ENCODE results near the gene TMEFF2. TPM values are rescaled to one million over a fixed set of nuclear protein-coding genes. Genes with fewer than 3 reads are reported as not detected.

TMEFF2 gene
- total and polyA plus RNA-seq, 2 of the 4 experiments (the other 2 are of a cell fraction) = 1.3 to 3.0 TPM

DNA sequence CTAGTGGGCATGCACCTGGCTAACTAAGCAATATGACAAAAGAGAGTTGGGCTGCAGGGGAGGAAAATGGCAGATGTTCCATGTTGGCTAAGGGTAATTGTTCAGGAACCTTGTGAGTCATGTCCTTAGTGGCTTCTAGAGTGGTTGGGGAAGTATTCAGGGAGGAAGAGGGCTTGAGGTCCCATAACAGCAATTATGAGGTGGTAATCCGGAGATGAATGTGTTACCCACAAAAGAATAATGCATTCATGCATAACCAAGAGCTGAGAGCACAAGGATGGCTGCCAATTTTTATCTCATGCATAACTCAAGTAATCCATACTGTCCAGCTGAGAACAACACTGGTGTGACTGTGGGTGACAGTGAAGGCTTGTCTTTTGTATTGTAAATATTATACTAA is 42.9 kb downstream of the TMEFF2 start:
- Histone ChIP-seq H4K8ac (ENCODE audit: low read depth in 2 of 2, low read length in 2 of 2) (no peak overlapping the region), H3K4ac (ENCODE audit: low read depth, low read length) (no peak overlapping the region), H2BK20ac (ENCODE audit: low read depth, low read length) (no peak overlapping the region), H2BK120ac (ENCODE audit: low read depth, low read length) (no peak overlapping the region), H3K4me3 (ENCODE audit: insufficient read depth, low read depth, low read length) (no peak overlapping the region), H3K9me1 (ENCODE audit: insufficient read depth, low read length) (peaks cover 3% of the 10 kb centered on the region; the same call in 1 of the 2 replicates), H3K56ac (ENCODE audit: extremely low read depth, insufficient read depth, low read length) (no peak overlapping the region), H3K18ac (ENCODE audit: low read depth, low read length) (peak overlapping the region; percentile 1; the same call in 1 of the 2 replicates), H2BK15ac (ENCODE audit: low read depth, low read length) (no peak overlapping the region), H4K91ac (ENCODE audit: insufficient read depth, low read depth, low read length) (no peak overlapping the region), H4K20me1 (ENCODE audit: insufficient read depth, low read length) (no peaks in the 10 kb centered on the region), H3K27ac (ENCODE audit: insufficient read depth, low read length) (no peak overlapping the region), H2AK5ac (ENCODE audit: low read depth, low read length) (0 out of 2 replicates have a peak overlapping the region, but pooled peaks have one; percentile 38), H3K36me3 (ENCODE audit: control insufficient read depth, insufficient read depth, low read length) (no peaks in the 10 kb centered on the region), H3K9ac (ENCODE audit: low read depth, low read length) (no peak overlapping the region), H3K79me1 (ENCODE audit: low read depth in 1 of 2, low read length in 2 of 2) (no peaks in the 10 kb centered on the region), H3K27me3 (ENCODE audit: control insufficient read depth, insufficient read depth, low read length) (no peaks in the 10 kb centered on the region), H3K9me3 (ENCODE audit: control insufficient read depth, insufficient read depth, low read length) (no peaks in the 10 kb centered on the region), H3K4me1 (ENCODE audit: control insufficient read depth, insufficient read depth, low read length) (peaks cover 8% of the 10 kb centered on the region), H2AK9ac (replicated peaks; ENCODE audit: low read depth, low read length, poor library complexity) (no peak overlapping the region), H3K23ac (ENCODE audit: low read depth, low read length) (no peak overlapping the region), H2BK5ac (ENCODE audit: low read depth, low read length, poor library complexity, severe bottlenecking) (no peak overlapping the region), H4K5ac (ENCODE audit: low read depth, low read length) (no peak overlapping the region), H2AFZ (replicated peaks; ENCODE audit: low read length, poor library complexity) (no peak overlapping the region), H3K4me2 (ENCODE audit: low read depth, low read length) (no peak overlapping the region), H3K14ac (replicated peaks; ENCODE audit: low read depth, low read length) (0 out of 2 replicates have a peak overlapping the region, but pooled peaks have one; percentile 2)
- no CpG with 5 or more reads among the region's 1 CpG for WGBS, 2 experiments (ENCODE audit: extremely low coverage in 2 of 2, insufficient read length in 1 of 2)
- dilution Hi-C loops (cut with HindIII; ENCODE audit: low sequenced_read_pairs, unreplicated experiment) = no loop called here
- TF ChIP-seq RFX5 (IDR thresholded peaks at IDR 0.05; ENCODE audit: low read depth, low read length) (no peak), SMC3 (IDR thresholded peaks at IDR 0.05; ENCODE audit: low read depth, low read length) (no peak), CEBPB (IDR thresholded peaks at IDR 0.05; ENCODE audit: low read depth, low read length) (no peak), NFE2L2 (IDR thresholded peaks at IDR 0.05; ENCODE audit: low read depth, low read length) (no peak), RAD21 (IDR thresholded peaks at IDR 0.05; ENCODE audit: low read length) (no peak), BHLHE40 (IDR thresholded peaks at IDR 0.05; ENCODE audit: low read depth, low read length) (no peak), MAFK (IDR thresholded peaks at IDR 0.05; ENCODE audit: low read depth, low read length) (no peak), MAZ (IDR thresholded peaks at IDR 0.05; ENCODE audit: borderline replicate concordance, low read depth, low read length) (no peak), ELK1 (IDR thresholded peaks at IDR 0.05; ENCODE audit: borderline replicate concordance, low read depth, low read length) (no peak)
- no TSS peak for BruUV-seq (replicated peaks)
- ChIA-PET POLR2A (ENCODE audit: unreplicated experiment) (no interaction called here), CTCF (no interaction called here)
- peak; percentile 48; the same call in 1 of the 2 replicates for ATAC-seq (ENCODE audit: low read depth)
- intact Hi-C loops (cut with micrococcal nuclease) = no loop called here
- peak; percentile 74 for DNase-seq
- in situ Hi-C loops (cut with MboI; ENCODE audit: low sequenced_read_pairs) = no loop called here

Data from IMR-90 (cell line).